Measurements from ENCODE around the gene SCRN2.
A peak's percentile ranks its signal among the peaks of the same experiment; 100 is the strongest.

Gene SCRN2

DNA sequence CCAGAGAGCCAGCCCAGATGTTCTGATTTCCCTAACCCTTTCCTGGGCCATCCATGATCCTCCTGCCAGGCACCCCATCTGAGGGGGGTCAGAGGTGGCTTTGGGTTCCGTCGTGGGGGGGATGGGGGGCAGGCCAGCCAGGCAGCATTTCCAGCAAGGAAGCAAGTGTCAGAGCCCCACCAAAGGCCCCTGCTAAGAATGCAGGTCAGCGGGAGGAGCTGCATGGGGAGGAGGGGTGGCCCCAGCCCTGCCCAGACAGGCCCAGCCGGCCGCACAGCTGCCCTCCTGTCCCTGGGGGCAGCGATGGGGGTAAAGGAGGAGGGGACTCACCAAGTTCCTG lies 2.3 kb upstream of the SCRN2 start:
- TF ChIP-seq, protein P1, sequence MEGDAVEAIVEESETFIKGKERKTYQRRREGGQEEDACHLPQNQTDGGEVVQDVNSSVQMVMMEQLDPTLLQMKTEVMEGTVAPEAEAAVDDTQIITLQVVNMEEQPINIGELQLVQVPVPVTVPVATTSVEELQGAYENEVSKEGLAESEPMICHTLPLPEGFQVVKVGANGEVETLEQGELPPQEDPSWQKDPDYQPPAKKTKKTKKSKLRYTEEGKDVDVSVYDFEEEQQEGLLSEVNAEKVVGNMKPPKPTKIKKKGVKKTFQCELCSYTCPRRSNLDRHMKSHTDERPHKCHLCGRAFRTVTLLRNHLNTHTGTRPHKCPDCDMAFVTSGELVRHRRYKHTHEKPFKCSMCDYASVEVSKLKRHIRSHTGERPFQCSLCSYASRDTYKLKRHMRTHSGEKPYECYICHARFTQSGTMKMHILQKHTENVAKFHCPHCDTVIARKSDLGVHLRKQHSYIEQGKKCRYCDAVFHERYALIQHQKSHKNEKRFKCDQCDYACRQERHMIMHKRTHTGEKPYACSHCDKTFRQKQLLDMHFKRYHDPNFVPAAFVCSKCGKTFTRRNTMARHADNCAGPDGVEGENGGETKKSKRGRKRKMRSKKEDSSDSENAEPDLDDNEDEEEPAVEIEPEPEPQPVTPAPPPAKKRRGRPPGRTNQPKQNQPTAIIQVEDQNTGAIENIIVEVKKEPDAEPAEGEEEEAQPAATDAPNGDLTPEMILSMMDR (conservative IDR thresholded peaks at IDR 0.05; ENCODE audit: low read depth) = peak; percentile 68
- H3K27ac ChIP-seq = peak overlapping the region; percentile 51
- no peak for DNase-seq (ENCODE audit: low spot score)
- POLR2A ChIA-PET (ENCODE audit: low non-redundant PET) = interaction anchor here (1.0 kb wide), 1 partner anchor 46 kb away, joined by 4 read pairs; no protein-coding TSS in a partner anchor
- CTCF ChIA-PET = interaction anchor here (0.6 to 4.2 kb wide), 13 partner anchors 12 to 175 kb away, joined by 3 to 78 read pairs (median 5); partner anchors contain the start of genes PNPO and SP2

DNA sequence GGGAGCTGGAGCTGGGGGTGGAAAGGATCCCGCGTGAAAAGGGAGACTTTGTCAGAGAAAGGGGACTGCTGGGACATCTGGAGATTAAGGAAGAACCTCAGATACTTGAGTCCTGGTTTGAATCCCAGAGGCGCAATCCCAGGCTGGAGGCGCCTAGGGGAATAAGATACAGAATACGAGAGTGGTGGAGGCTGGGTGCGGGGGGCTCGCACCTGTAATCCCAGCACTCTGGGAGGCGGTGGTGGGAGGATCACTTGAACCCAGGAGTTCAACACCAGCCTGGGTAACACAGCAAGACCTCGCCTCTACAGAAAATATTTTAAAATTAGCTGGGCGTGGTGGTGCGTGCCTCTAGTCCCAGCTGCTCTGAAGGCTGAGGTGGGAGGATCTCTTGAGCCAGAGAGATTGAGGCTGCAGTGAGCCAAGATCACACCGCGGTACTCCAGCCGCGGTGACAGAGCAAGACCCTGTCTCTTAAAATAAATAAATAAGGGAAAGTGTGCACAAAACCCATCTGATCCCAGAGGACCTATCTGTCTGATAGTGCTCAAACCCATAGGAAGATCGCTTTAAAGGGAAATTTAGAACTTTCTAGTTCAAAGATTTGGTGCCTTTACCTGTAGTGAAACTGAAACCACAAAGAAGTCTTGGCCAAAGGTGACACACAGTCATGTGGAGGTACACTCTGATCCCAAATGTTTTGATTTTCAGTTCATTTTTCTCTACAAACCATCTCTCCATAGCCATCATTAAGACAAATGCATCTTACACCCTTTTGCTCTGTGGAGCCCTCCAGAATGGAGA lies 617 bp upstream of the SCRN2 start:
- H3K27ac ChIP-seq = peak overlapping the region; percentile 73
- ChIA-PET POLR2A (ENCODE audit: low non-redundant PET) (interaction anchor here (1.9 kb wide), 1 partner anchor 54 kb away, joined by 9 read pairs; the partner anchor contains the start of gene SP2), CTCF (interaction anchor here (0.6 to 4.1 kb wide), 18 partner anchors 9 to 348 kb away, joined by 3 to 102 read pairs (median 4); partner anchors contain the start of genes CBX1, OSBPL7, PNPO and SP2)
- TF ChIP-seq, protein P1 (conservative IDR thresholded peaks at IDR 0.05; ENCODE audit: low read depth) = peak; percentile 11
- DNase-seq (ENCODE audit: low spot score) = no peak

DNA sequence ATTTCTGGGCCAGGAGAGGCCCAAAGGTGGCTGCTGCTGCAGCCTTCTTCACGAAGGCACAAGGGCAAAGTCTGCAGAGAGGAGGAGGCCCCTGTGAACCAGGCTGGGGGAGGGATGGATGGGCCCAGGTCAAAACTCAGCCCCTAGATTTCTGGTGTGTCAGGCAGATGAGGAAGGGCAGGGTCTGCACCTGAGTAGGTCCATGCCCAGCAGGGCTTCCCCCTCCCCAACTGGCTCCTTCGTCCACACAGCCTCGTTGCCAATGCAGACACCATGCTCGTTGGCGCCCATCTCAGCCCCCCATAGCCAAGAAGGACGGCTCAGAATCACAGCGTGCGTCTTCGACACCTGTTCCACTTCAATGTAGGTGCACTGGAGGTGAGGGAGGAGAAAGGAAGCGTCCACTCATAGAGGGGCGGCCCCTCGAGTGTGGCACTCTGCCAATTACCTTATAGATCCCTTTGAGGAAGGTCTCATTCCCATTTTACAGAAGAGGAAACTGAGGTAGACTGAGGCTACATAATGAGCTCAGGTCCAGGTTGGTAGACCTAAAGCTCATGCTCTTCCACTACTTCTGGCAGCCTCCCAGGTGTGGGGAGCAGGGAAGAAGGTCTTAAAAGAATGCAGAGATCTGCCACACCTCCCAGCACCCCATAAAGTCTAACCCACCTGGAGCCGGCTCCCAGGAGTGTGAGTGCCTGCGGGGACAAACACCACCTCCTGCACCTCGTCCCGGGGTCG lies 902 bp downstream of the SCRN2 start:
- ChIA-PET POLR2A (ENCODE audit: low non-redundant PET) (interaction anchor here (1.0 to 1.9 kb wide), 2 partner anchors 55 to 57 kb away, joined by 3 to 9 read pairs; partner anchors contain the start of gene SP2), CTCF (interaction anchor here (0.7 to 4.1 kb wide), 9 partner anchors 9 to 178 kb away, joined by 3 to 102 read pairs (median 7); partner anchors contain the start of genes LRRC46, MRPL10, PNPO and SP6)
- TF ChIP-seq, protein P1 (conservative IDR thresholded peaks at IDR 0.05; ENCODE audit: low read depth) = no peak
- no peak for DNase-seq (ENCODE audit: low spot score)
- H3K27ac ChIP-seq = peak overlapping the region; percentile 73

DNA sequence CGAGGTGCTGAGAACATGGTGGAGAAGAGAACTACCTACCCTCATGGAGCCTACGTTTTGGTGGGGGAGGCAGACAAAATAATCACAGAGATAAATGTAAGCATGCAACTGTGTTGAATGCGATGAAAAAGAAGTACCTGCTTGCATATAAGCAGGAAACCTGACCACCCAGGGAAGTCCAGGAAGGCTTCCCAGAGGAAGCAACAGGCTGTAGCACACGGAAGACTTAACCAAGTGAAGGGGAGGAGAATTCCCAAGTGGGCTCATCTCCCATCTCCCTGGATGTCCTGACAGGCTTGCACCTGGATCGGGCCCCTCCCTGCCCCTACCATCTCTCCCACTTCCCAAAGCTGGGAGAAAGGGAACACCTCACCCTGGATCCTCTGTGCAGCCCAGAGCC lies 2.0 kb downstream of the SCRN2 start:
- POLR2A ChIA-PET (ENCODE audit: low non-redundant PET) = no interaction called here
- CTCF ChIA-PET = interaction anchor here (2.9 to 3.0 kb wide), 2 partner anchors 51 to 52 kb away, joined by 16 to 102 read pairs; no protein-coding TSS in a partner anchor
- TF ChIP-seq, protein P1 (conservative IDR thresholded peaks at IDR 0.05; ENCODE audit: low read depth) = no peak
- DNase-seq (ENCODE audit: low spot score) = no peak
- peak overlapping the region; percentile 73 for H3K27ac ChIP-seq

DNA sequence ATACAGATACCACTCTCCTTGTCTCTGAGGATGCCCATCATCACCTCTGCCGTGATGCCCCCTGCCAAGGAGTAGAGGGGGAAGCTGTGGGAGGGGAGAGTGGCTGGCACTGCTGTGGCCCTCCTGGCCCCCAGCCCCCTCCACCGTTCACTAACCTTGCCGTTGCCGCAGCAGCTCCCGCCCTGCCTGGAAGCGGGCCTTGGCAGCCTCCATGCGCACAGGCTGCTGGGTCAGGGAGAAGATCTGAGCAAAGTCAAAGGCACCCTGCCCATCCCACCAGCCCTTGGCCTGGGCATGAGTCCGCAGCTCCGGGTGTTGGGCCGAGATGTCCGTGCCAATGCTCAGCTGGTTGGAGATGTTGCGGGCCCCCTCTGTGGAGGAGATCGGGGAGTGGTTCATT lies 2.4 kb downstream of the SCRN2 start:
- CTCF ChIA-PET = interaction anchor here (1.6 to 3.0 kb wide), 2 partner anchors 51 to 52 kb away, joined by 4 to 16 read pairs; no protein-coding TSS in a partner anchor
- TF ChIP-seq, protein P1 (conservative IDR thresholded peaks at IDR 0.05; ENCODE audit: low read depth) = no peak
- POLR2A ChIA-PET (ENCODE audit: low non-redundant PET) = no interaction called here
- H3K27ac ChIP-seq = no peak overlapping the region
- no peak for DNase-seq (ENCODE audit: low spot score)

Measured in RWPE1 (cell line).